ENCODE results near the gene POMT1. TPM values are rescaled to one million over a fixed set of nuclear protein-coding genes. Genes with fewer than 3 reads are reported as not detected.

POMT1 gene
- total RNA-seq, 1 experiment from 2014 or later = 19.7 TPM

DNA sequence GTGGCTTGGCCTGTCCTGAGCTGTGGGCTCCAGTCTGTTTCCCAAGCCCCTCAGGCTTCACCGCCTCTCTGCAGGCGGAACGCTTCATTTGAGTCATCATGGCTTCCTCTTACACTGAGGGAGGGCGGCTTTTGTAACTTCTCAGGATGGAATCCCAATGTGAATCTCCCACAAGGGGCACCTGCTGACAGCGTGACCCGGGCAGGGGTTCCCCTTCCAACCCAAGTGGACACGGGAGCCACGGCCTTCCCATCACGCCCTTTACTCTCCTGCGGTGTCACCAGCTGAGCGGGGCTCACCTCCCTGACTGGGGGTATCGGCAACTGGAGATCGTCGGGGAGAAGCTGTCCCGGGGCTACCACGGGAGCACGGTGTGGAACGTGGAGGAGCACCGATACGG is 15.8 kb downstream of the POMT1 start:
- Mint-ChIP-seq H3K9me3 (ENCODE audit: unreplicated experiment) (no peaks in the 10 kb centered on the region), H3K27me3 (ENCODE audit: insufficient read depth, unreplicated experiment) (no peaks in the 10 kb centered on the region), H3K4me1 (ENCODE audit: insufficient read depth, unreplicated experiment) (no peaks in the 10 kb centered on the region), H3K36me3 (ENCODE audit: insufficient read depth, unreplicated experiment) (peaks cover 38% of the 10 kb centered on the region), H3K4me3 (ENCODE audit: unreplicated experiment) (no peak overlapping the region), H3K27ac (ENCODE audit: low read depth, unreplicated experiment) (no peak overlapping the region)
- DNase-seq (ENCODE audit: unreplicated experiment) = no peak
- no peak for TF ChIP-seq CTCF (IDR thresholded peaks at IDR 0.05; ENCODE audit: unreplicated experiment)
- intact Hi-C loops (cut with micrococcal nuclease) = no loop called here
- POLR2A ChIA-PET = no interaction called here
- CTCF ChIA-PET = interaction anchor here (0.6 kb wide), 1 partner anchor 717 kb away, joined by 3 read pairs; no protein-coding TSS in a partner anchor
- no TSS peak for BruUV-seq (replicated peaks)

GRCh38 chr9:131520503-131520902 is 17.8 kb downstream of the POMT1 start:
- no peak overlapping the region for H3K27ac Mint-ChIP-seq (ENCODE audit: low read depth, unreplicated experiment)
- no peaks in the 10 kb centered on the region for H3K4me1 Mint-ChIP-seq (ENCODE audit: insufficient read depth, unreplicated experiment)
- intact Hi-C loops (cut with micrococcal nuclease) = no loop called here
- no peaks in the 10 kb centered on the region for H3K27me3 Mint-ChIP-seq (ENCODE audit: insufficient read depth, unreplicated experiment)
- ChIA-PET CTCF (no interaction called here), POLR2A (no interaction called here)
- no peak for DNase-seq (ENCODE audit: unreplicated experiment)
- no peak overlapping the region for H3K4me3 Mint-ChIP-seq (ENCODE audit: unreplicated experiment)
- no TSS peak for BruUV-seq (replicated peaks)
- no peak for TF ChIP-seq CTCF (IDR thresholded peaks at IDR 0.05; ENCODE audit: unreplicated experiment)
- peaks cover 49% of the 10 kb centered on the region for H3K36me3 Mint-ChIP-seq (ENCODE audit: insufficient read depth, unreplicated experiment)
- H3K9me3 Mint-ChIP-seq (ENCODE audit: unreplicated experiment) = no peaks in the 10 kb centered on the region

- Mint-ChIP-seq H3K36me3 (ENCODE audit: insufficient read depth, unreplicated experiment) (peaks cover 56% of the 10 kb centered on the region), H3K4me3 (ENCODE audit: unreplicated experiment) (no peak overlapping the region), H3K27me3 (ENCODE audit: insufficient read depth, unreplicated experiment) (no peaks in the 10 kb centered on the region), H3K9me3 (ENCODE audit: unreplicated experiment) (no peaks in the 10 kb centered on the region), H3K27ac (ENCODE audit: low read depth, unreplicated experiment) (no peak overlapping the region), H3K4me1 (ENCODE audit: insufficient read depth, unreplicated experiment) (no peaks in the 10 kb centered on the region)
- CTCF ChIA-PET = no interaction called here
- intact Hi-C loops (cut with micrococcal nuclease) = no loop called here
- no peak for DNase-seq (ENCODE audit: unreplicated experiment)
- POLR2A ChIA-PET = no interaction called here
- BruUV-seq (replicated peaks) = no TSS peak
- TF ChIP-seq CTCF (IDR thresholded peaks at IDR 0.05; ENCODE audit: unreplicated experiment) = no peak
Observed at GRCh38 chr9:131521203-131521602, 18.5 kb downstream of the POMT1 start.

GRCh38 chr9:131521822-131522221 is 19.1 kb downstream of the POMT1 start:
- intact Hi-C loops (cut with micrococcal nuclease) = no loop called here
- Mint-ChIP-seq H3K4me1 (ENCODE audit: insufficient read depth, unreplicated experiment) (no peaks in the 10 kb centered on the region), H3K27me3 (ENCODE audit: insufficient read depth, unreplicated experiment) (no peaks in the 10 kb centered on the region), H3K9me3 (ENCODE audit: unreplicated experiment) (no peaks in the 10 kb centered on the region), H3K4me3 (ENCODE audit: unreplicated experiment) (no peak overlapping the region), H3K27ac (ENCODE audit: low read depth, unreplicated experiment) (no peak overlapping the region), H3K36me3 (ENCODE audit: insufficient read depth, unreplicated experiment) (peaks cover 63% of the 10 kb centered on the region)
- ChIA-PET CTCF (no interaction called here), POLR2A (no interaction called here)
- TF ChIP-seq CTCF (IDR thresholded peaks at IDR 0.05; ENCODE audit: unreplicated experiment) = no peak
- no TSS peak for BruUV-seq (replicated peaks)
- no peak for DNase-seq (ENCODE audit: unreplicated experiment)

Data from MCF 10A (cell line).